Measurements from ENCODE around the gene ADSS1.

DNA sequence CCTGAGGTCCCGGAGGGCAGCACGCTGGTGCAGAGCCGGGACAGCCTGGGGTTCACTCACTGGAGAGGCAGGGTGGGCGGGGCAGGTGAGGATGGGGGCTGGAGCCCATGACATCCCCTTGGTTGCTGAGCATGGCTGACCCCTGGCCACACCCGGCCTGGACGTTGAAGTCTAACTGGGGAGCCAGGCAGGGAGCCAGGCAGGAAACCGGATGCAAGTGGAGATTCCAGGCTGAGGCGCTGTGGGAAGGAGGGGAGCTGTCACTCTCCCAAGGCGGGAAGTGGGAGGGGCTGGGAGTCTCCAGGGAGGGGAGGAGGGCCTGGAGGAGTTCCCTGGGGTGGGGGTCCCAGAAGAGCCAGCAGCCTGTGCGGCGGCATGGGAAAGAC is 42.3 kb upstream of the ADSS1 start:
- no peak for TF ChIP-seq CTCF (IDR thresholded peaks at IDR 0.05)
- TF ChIP-seq POLR2A (IDR thresholded peaks at IDR 0.05): no peak

All from Peyer's patch (tissue), 4 donors.